Fibroblast of the conjunctiva (primary cell): Measurements from ENCODE around the gene YAP1.
"Not testable (repeated sequence)": the region's sequence is repeated elsewhere in the genome, so short reads cannot be mapped to it uniquely, and the experiment has no call there.

Experiments used
- DNase-seq: peaks from one replicate; pipeline ENCODE4 v3.0.0-alpha.2; 2010; ENCODE audit warnings: low read depth

The YAP1 gene

GRCh38 chr11:102240502-102240901 is 130.3 kb downstream of the YAP1 start:
- DNase-seq: no peak

GRCh38 chr11:102241026-102241425 is 130.8 kb downstream of the YAP1 start:
- DNase-seq: no peak

GRCh38 chr11:102243399-102243884 is 133.2 kb downstream of the YAP1 start:
- no peak for DNase-seq

GRCh38 chr11:102244681-102245409 is 134.6 kb downstream of the YAP1 start:
- DNase-seq: peak; percentile 71

GRCh38 chr11:102251423-102251822 is 141.2 kb downstream of the YAP1 start:
- DNase-seq: no peak

GRCh38 chr11:102252339-102252891 is 142.2 kb downstream of the YAP1 start:
- no peak for DNase-seq

- no peak for DNase-seq
Measured at GRCh38 chr11:102253020-102253715, 142.9 kb downstream of the YAP1 start.

GRCh38 chr11:102254047-102254446 is 143.8 kb downstream of the YAP1 start:
- DNase-seq: no peak

- no peak for DNase-seq
Measured at GRCh38 chr11:102256251-102256650, 146.0 kb downstream of the YAP1 start.

GRCh38 chr11:102260241-102260640 is 150.0 kb downstream of the YAP1 start:
- DNase-seq: no peak

GRCh38 chr11:102263379-102264003 is 153.2 kb downstream of the YAP1 start:
- no peak for DNase-seq

- not testable (repeated sequence) for DNase-seq
Measured at GRCh38 chr11:102264704-102265103, 154.5 kb downstream of the YAP1 start.

GRCh38 chr11:102266099-102266498 is 155.9 kb downstream of the YAP1 start:
- DNase-seq: no peak

GRCh38 chr11:102267609-102268008 is 157.4 kb downstream of the YAP1 start:
- no peak for DNase-seq

GRCh38 chr11:102268083-102268984 is 158.1 kb downstream of the YAP1 start:
- DNase-seq: peak; percentile 56

- DNase-seq: no peak
Measured at GRCh38 chr11:102268985-102269470, 158.8 kb downstream of the YAP1 start.

- no peak for DNase-seq
Measured at GRCh38 chr11:102269927-102270326, 159.7 kb downstream of the YAP1 start.

GRCh38 chr11:102272047-102272824 is 162.0 kb downstream of the YAP1 start:
- no peak for DNase-seq

GRCh38 chr11:102274628-102275027 is 164.4 kb downstream of the YAP1 start:
- DNase-seq: no peak

GRCh38 chr11:102276362-102276761 is 166.1 kb downstream of the YAP1 start:
- no peak for DNase-seq

- DNase-seq: no peak
Measured at GRCh38 chr11:102276783-102277182, 166.5 kb downstream of the YAP1 start.
